NCI-H146 treated with DMSO at 0.1 percent for 48 hours (cell line): ENCODE measurements around the gene OTOP3.
A peak's percentile ranks its signal among the peaks of the same experiment; 100 is the strongest.
"Not testable (repeated sequence)": the region's sequence is repeated elsewhere in the genome, so short reads cannot be mapped to it uniquely, and the experiment has no call there.

Experiments used
- DNase-seq: peaks from one replicate; lab custom pipeline; 2025; ENCODE audit not compliant: unreplicated experiment; lab: John Stamatoyannopoulos, UW

The OTOP3 gene

DNA sequence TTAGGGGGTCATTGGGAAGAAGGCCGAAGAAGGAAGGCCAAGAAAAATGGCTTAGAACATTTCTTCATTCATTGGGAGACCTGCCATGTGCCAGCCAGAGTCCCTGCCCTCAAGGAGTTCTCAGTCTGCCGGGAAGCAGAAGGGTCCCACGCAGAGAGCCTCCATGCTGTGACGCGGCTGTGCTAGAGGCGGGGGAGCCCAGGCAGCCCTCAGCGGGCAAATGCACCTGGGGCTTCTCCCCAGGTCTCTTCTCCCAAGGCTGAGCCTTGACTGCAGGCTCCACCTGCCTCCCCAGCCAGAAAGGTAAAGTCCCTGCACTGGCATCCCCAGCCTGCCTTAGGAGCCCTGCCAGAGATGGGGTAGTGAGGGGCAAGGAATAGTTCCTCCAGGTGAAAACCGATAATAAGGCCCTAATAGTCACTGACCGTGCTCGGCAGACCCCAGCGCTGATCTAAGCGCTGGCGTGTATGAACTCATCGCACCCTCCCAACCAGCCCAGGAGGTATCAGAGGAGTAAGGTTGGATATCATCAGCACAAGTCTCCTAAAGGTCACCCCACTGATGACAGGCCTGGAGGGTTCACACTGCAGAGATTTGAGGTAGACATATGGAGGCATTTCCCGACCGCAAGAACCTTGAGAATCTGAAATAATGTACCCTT, 45.8 kb downstream of the OTOP3 start:
- DNase-seq, result no peak

DNA sequence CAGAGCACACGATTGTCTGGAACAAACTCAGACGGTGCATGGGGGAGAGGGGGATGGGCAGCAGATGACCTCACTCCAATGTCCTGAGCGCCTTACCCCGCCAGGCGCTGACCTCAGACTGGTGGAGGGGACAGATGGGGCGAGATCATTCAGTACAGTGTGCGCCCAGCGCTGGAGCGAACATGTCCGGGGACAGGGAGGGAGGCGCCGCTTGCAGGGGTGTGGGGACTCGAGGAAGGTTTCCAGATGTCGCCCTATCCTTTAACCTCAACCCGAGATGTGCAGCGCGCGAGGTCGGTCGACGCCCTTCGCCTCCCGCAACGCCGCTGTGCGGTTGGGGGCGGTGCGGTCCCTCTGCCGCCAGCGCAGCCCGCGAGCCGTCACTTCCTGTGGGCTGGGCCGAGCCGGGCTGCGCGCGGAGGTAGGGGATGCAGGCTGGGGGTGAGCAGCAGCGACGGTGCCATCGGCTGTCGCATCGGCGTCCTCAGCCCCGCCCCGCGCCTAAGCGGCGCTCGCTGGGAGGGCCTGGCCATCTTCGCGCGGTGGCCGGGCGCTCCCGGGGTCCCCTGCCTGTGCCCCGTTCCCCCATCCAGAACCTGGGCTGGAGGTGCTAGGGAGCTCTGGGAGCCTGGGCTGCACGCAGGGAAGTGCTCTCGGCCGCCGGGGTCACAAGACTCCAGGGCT, 46.4 kb downstream of the OTOP3 start:
- DNase-seq, result peak; percentile 71

DNA sequence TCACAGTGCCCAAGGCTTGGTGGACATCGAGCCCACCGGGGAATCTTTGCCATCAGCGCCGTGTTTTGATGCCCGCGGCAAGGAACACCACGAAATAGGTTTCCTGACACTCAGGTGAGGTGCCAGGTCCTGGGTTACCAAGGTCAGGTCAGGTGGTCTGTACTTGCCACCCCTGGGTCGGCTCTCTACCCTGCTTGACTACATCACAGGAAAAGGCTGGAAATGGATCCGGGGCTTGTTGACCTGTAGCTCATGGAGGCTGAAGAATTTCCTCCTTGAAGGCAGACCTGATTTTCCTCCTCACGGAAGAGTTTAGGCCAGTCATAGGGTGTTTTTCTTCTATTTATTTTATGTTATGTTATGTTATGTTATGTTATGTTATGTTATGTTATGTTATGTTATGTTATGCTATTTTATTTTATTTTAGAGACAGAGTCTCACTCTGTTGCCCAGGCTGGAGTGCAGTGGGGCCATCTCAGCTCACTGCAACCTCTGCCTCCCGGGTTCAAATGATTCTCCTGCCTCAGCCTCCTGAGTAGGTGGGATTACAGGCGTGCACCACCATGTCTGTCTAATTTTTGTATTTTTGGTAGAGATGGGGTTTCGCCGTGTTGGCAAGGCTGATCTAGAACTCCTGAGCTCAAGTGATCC, 47.1 kb downstream of the OTOP3 start:
- not testable (repeated sequence) for DNase-seq

DNA sequence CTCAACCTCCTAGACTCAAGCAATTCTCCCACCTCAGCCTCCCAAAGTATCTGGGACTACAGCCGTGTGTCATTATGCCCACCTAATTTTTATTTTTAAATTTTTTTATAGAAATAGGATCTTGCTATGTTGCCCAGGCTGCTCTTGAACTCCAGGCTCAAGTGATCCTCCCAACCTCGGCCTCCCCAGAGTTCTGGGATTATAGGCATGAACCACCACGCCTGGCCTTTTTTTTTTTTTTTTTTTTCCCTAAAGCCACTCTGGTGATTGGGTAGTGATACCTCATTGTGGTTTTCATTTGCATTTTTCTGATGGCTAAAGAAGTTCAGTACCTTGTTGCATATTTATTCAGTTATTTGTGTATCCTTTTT, 50.5 kb downstream of the OTOP3 start:
- no peak for DNase-seq

DNA sequence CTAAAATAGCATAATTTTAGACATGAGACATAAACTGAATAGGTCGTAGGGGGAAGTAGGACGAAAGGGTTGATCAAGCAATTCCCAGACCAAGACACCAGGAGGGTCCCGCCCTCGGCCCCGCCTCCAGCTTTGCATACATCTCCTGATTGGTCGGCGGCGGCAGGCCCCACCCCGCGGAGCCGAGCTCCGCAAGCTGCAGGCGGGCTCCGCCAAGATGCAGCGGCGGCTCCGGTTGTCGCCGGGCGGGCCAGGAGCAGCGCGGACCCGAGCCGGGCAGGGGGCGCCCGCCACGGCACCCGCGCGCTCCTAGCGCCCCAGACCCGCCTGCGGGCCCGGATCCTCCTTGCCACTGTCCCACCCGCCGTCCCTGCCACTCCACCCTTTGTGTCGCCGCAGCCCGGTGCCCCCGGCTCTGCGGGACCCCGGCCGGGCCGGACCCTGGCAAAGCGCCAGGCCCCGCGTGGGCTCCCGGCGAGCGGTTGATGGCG, 51.8 kb downstream of the OTOP3 start, which contains the start of gene CDR2L:
Gene CDR2L (plus strand): TSS at position 215 of the 491 bp plus-strand sequence. CDS start 412 bp downstream, outside the sequence.
- DNase-seq, result peak; percentile 79

DNA sequence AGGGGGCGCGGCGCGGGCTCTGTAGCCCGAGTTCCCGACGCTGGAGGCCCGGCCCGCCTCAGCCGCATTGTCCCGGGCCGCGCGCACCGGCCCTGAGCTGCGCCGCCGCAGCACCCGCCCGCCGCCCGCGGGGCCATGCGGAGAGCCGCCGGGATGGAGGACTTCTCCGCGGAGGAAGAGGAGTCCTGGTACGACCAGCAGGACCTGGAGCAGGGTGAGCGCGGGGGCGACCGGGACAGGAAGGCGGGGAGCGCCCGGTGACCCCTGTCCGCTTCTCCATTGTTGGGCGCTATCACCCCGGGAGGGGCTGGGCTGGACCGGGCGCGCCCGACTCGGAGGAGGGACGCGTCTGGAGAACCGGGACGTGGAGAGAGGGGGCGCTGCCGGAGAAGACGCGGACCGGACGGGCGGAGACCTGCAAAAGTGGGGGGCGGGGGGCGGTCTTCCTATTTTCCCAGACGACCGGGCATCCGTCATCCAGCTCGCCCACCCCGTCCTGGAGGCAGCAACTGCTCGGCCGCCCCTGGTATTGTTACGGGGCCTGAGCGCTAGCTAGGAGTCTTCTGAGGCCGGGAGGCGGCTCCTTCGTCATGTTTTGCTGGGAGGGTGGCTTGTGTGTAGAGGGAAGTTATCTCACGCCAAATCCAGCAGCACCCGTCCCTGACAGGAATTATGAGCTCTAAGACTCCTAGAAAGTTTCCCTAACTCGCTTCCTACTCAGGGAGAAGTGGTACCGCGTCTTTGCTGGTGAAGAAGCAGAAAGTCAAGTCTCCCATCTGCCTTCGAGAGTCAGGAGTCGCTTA, 52.4 kb downstream of the OTOP3 start:
- no peak for DNase-seq

DNA sequence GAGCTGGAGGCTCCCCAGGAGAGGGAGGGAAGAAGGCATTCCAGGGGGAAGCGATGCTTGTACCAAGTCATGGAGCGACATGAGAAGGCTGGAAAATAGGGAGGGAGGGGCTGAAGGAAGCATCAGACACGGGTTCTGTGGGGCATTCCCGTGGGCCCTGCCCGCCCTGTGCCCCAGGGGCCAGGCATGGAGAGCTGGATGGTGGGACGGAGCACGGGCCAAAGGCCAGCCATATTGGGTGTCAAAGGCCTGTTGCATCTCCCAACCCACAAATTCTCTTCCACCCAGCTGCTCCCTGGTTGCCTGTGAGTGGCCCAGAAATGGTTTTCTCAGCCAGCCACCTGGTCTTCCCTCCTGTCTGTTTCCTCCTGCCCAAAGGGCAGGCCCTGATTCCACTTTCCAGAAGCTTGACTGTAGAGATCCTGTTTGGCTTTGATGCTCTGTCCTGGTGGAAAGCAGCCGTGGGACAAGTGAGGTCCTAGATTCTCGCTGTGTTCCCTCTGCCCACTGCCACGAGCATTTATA, 54.9 kb downstream of the OTOP3 start:
- no peak for DNase-seq

DNA sequence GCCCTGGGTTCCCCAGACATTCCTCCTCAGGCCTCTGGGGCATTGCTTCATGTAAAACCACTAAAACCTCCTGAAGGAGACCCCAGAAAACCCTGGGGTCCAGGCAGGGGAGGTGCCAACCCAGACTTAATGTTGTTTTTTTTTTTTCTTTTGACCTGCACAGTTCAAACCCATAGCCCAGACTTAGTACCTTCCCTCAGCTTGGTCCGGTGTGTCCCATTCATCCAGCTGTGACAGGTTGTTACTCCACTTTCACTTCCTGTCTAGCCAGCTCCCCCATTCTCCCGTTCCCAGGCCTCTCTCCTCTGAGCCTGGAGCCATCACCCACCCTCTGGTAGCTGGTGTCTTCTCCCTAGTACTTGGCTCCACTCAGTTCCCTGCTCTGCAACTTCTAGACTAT, 56.5 kb downstream of the OTOP3 start:
- no peak for DNase-seq

DNA sequence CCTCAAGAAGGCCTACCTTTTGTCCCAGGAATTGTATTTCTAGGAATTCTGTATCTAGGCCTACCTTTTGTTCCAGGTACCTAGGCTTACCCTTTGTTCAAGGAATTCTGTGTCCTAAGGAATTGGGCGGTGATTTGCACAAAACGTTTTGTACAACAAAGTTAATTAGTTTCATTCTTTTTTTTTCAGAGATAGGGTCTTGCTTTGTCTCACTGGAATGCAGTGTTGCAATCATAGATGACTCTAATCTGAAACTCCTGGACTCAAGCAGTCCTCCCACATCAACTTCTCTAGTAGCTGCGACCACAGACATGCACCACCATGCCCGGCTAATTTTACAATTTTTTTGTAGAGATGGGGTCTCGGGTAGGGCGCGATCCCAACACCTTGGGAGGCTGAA, 58.7 kb downstream of the OTOP3 start:
- no peak for DNase-seq

DNA sequence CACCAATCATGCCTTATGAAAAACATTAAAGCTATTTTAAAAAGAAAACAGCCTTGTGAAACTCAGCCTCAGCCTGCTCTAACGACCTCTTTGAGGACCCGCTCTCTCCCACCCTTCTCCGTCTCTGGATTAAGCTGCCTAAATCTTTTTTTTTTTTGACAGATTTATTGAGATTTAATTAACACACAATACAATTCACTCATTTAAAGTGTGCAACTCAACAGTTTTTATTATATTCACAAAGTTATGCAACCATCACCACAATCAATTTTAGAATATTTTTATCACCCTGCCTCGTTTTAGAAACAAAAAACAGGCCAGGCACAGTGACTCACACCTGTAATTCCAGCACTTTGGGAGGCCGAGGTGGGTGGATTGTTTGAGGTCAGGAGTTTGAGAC, 60.1 kb downstream of the OTOP3 start:
- DNase-seq, result no peak

DNA sequence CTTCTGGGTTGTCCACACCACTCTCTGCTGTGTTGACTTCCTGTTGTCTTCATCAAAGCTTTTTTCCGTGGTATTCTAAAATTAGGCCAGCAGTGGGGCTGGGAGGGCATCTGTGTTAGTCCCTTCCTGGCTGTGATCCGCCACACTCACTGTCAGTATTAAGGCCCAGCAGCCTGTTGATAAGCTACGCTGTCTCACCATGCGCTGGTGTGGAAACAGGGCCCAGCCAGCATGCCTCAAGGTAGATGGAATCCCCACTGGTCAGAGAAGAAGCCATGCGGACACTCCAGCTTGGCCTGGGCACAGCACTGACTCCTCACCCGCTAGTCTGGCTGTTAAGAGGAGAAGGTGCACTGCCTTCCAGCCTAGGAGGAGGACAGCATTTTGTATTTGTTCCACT, 63.1 kb downstream of the OTOP3 start:
- no peak for DNase-seq

DNA sequence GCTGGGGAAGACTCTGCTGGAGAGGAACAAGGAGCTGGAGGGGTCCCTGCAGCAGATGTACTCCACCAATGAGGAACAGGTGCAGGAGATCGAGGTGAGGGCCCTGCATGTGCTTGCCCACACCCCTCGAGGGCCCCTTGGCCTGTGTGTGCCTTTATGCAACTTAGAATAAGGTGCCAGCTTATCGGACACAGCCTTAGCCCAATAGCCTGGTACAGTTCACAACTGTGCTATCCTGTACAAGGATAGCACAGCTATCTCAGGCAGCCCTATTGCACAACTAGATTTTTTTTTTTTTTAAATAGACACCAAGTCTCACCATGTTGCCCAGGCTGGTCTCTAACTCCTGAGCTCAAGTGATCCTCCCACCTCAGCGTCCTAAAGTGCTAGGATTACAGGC, 63.8 kb downstream of the OTOP3 start:
- DNase-seq, result no peak
